IMR-90 (cell line): ENCODE measurements around the gene PTPRU. TPM values are rescaled to one million over a fixed set of nuclear protein-coding genes. Genes with fewer than 3 reads are reported as not detected.

Experiments used
- ATAC-seq: fragments of 200-7000 bp; cut with Tn5 transposase; 2 replicates; pipeline ENCODE4 v1.9.1; 2020; ENCODE audit warnings: low read depth, mild to moderate bottlenecking, moderate library complexity
- BruUV-seq: library from RNA; stranded (reverse); fragments of 400-500 nt; replicated peaks from 2 replicates; lab custom pipeline; 2021; lab: Mats Ljungman, UMichigan
- CTCF ChIA-PET: fragments of 300-600 bp; formaldehyde crosslinking; extraction: SDS; loops from one replicate; lab custom pipeline; 2021; ENCODE audit warnings: antibody characterized with exemption; lab: Yijun Ruan, JAX
- POLR2A ChIA-PET: fragments of 300-600 bp; sonication (Branson Sonifier 250); formaldehyde crosslinking; loops from one replicate; lab custom pipeline; 2022; ENCODE audit warnings: antibody characterized with exemption; ENCODE audit not compliant: unreplicated experiment; lab: Charles Lee
- DNase-seq: peaks from one replicate; pipeline ENCODE4 v3.0.0; 2013
- H2AFZ ChIP-seq: replicated peaks from 2 replicates; pipeline ENCODE3; 2013; ENCODE audit warnings: low read length, mild to moderate bottlenecking; ENCODE audit not compliant: poor library complexity
- H2AK5ac ChIP-seq: 2 replicates; pipeline ENCODE4 v1.6.1; 2013; ENCODE audit warnings: low read depth, low read length, inconsistent platforms
- H2AK9ac ChIP-seq: replicated peaks from 2 replicates; pipeline ENCODE3; 2013; ENCODE audit warnings: mild to moderate bottlenecking, low read depth, low read length, moderate library complexity; ENCODE audit not compliant: poor library complexity
- H2BK120ac ChIP-seq: 2 replicates; pipeline ENCODE4 v1.6.1; 2013; ENCODE audit warnings: low read depth, low read length, inconsistent platforms
- H2BK15ac ChIP-seq: 3 replicates; pipeline ENCODE4 v1.6.1; 2013; ENCODE audit warnings: low read depth, low read length, inconsistent platforms
- H2BK20ac ChIP-seq: 2 replicates; pipeline ENCODE4 v1.6.1; 2013; ENCODE audit warnings: low read depth, mild to moderate bottlenecking, inconsistent platforms, low read length, moderate library complexity
- H2BK5ac ChIP-seq: 2 replicates; pipeline ENCODE4 v1.6.1; 2013; ENCODE audit warnings: mild to moderate bottlenecking, low read depth, low read length, inconsistent platforms; ENCODE audit not compliant: poor library complexity, severe bottlenecking
- H3K14ac ChIP-seq: replicated peaks from 2 replicates; pipeline ENCODE4 v1.6.1; 2013; ENCODE audit warnings: low read depth, low read length, inconsistent platforms
- H3K18ac ChIP-seq: 2 replicates; pipeline ENCODE4 v1.6.1; 2013; ENCODE audit warnings: low read depth, low read length, control low read depth
- H3K23ac ChIP-seq: 2 replicates; pipeline ENCODE4 v1.6.1; 2013; ENCODE audit warnings: low read depth, low read length, inconsistent platforms
- H3K27ac ChIP-seq: 2 replicates; pipeline ENCODE4 v1.5.1; 2013; ENCODE audit warnings: mild to moderate bottlenecking, control low read depth, low read length; ENCODE audit not compliant: insufficient read depth
- H3K27me3 ChIP-seq: 2 replicates; pipeline ENCODE4 v1.6.1; 2013; ENCODE audit warnings: low read length; ENCODE audit not compliant: control insufficient read depth, insufficient read depth
- H3K36me3 ChIP-seq: 2 replicates; pipeline ENCODE4 v1.6.1; 2013; ENCODE audit warnings: low read length, mixed read lengths; ENCODE audit not compliant: control insufficient read depth, insufficient read depth
- H3K4ac ChIP-seq: 2 replicates; pipeline ENCODE4 v1.6.1; 2013; ENCODE audit warnings: low read depth, low read length, inconsistent platforms
- H3K4me1 ChIP-seq: 2 replicates; pipeline ENCODE4 v1.6.1; 2013; ENCODE audit warnings: low read length, mixed read lengths; ENCODE audit not compliant: control insufficient read depth, insufficient read depth
- H3K4me2 ChIP-seq: 2 replicates; pipeline ENCODE4 v1.6.1; 2013; ENCODE audit warnings: low read depth, mild to moderate bottlenecking, control low read depth, low read length, moderate library complexity
- H3K4me3 ChIP-seq: 2 replicates; pipeline ENCODE4 v1.5.1; 2013; ENCODE audit warnings: low read depth, mild to moderate bottlenecking, control low read depth, low read length, moderate library complexity; ENCODE audit not compliant: insufficient read depth
- H3K56ac ChIP-seq: 2 replicates; pipeline ENCODE4 v1.6.1; 2013; ENCODE audit warnings: low read length, inconsistent platforms; ENCODE audit not compliant: insufficient read depth; ENCODE audit errors: extremely low read depth
- H3K79me1 ChIP-seq, 2 experiments: 2 replicates each; pipeline ENCODE4 v1.6.1; 2013; ENCODE audit warnings: low read length in 2 of 2, inconsistent platforms in 1 of 2, low read depth in 1 of 2
- H3K9ac ChIP-seq: 2 replicates; pipeline ENCODE4 v1.6.1; 2013; ENCODE audit warnings: low read depth, low read length, control low read depth
- H3K9me1 ChIP-seq: 2 replicates; pipeline ENCODE4 v1.6.1; 2013; ENCODE audit warnings: low read length, inconsistent platforms; ENCODE audit not compliant: insufficient read depth
- H3K9me3 ChIP-seq: 2 replicates; pipeline ENCODE4 v1.6.1; 2013; ENCODE audit warnings: low read length; ENCODE audit not compliant: control insufficient read depth, insufficient read depth
- H4K20me1 ChIP-seq: 2 replicates; pipeline ENCODE4 v1.6.1; 2013; ENCODE audit warnings: low read length, inconsistent platforms; ENCODE audit not compliant: insufficient read depth
- H4K5ac ChIP-seq: 2 replicates; pipeline ENCODE4 v1.6.1; 2013; ENCODE audit warnings: mild to moderate bottlenecking, low read depth, low read length, control low read depth
- H4K8ac ChIP-seq, 2 experiments: 2 replicates each; pipeline ENCODE4 v1.6.1; 2013; ENCODE audit warnings: low read depth in 2 of 2, low read length in 2 of 2, control low read depth in 1 of 2, inconsistent platforms in 1 of 2
- H4K91ac ChIP-seq: 2 replicates; pipeline ENCODE4 v1.6.1; 2013; ENCODE audit warnings: low read depth, low read length, inconsistent platforms; ENCODE audit not compliant: insufficient read depth
- WGBS, 2 experiments: methylation state at CpG; one replicate each; pipeline versions ENCODE4 v1.1.5 to v1.1.7; 2013; ENCODE audit warnings: missing lambda C conversion rate in 2 of 2; ENCODE audit not compliant: insufficient read length in 1 of 2; ENCODE audit errors: extremely low coverage in 2 of 2; 5-methylcytosine and 5-hydroxymethylcytosine counted together
- dilution Hi-C: fragments of 300-500 bp; cut with HindIII; formaldehyde crosslinking; loops from one replicate; pipeline ENCODE4 v1.14.3; 2018; ENCODE audit warnings: low sequenced_read_pairs; ENCODE audit not compliant: unreplicated experiment
- in situ Hi-C: fragments of 300-500 bp; cut with MboI; formaldehyde crosslinking; loops from 3 replicates; pipeline ENCODE4 v1.14.3; 2019; ENCODE audit warnings: low sequenced_read_pairs, inconsistent platforms, mixed read lengths
- intact Hi-C: fragments of 100-400 bp; cut with micrococcal nuclease; formaldehyde crosslinking; loops from 2 replicates; pipeline ENCODE4 v1.10.0; 2022
- polyA plus RNA-seq, 3 experiments: library from polyadenylated mRNA; depleted of rRNA; stranded (reverse); fragments of >200 nt; gene quantifications; 2 replicates each; pipeline ENCODE4 v1.2.3, GENCODE V29; 2012; ENCODE audit warnings: low replicate concordance in 1 of 3
- total RNA-seq: library from RNA; depleted of rRNA; stranded (reverse); fragments of >200 nt; gene quantifications from 2 replicates; pipeline ENCODE4 v1.2.3, GENCODE V29; 2012
- TF ChIP-seq, protein P1 (sequence below): conservative IDR thresholded peaks from 2 replicates; pipeline ENCODE4 v1.5.1; 2012; ENCODE audit warnings: mild to moderate bottlenecking, low read depth, low read length, improper control_type of control experiment

Gene PTPRU
- total and polyA plus RNA-seq, 2 of the 4 experiments (the other 2 are of a cell fraction) = 7.0 to 10.7 TPM

DNA sequence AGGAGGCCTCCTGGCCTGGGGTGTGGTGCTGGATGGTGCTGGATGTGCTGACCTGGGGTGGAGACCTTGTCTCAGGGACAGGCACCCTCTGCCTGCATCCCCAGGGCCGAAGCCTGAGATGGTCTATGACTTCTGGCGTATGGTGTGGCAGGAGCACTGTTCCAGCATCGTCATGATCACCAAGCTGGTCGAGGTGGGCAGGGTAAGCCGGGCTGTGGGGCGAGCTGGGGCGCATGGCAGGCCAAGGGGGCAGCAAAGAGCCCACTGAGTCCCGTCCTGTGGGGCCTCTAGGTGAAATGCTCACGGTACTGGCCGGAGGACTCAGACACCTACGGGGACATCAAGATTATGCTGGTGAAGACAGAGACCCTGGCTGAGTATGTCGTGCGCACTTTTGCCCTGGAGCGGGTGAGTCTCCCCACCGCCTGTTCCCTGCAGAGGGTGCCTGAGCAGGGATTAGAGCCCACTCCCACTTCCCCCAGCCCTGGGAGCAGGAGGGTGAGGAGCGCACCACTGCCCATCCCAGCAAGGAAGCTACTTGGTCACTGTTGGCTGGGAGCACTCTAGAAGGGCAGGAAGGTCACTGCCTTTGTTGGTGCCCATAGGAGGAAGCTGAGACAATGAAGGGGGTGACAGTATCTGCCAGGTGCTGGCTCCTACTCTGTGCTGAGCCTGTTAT lies 75.2 kb downstream of the PTPRU start:
- H3K9ac ChIP-seq = no peak overlapping the region
- no peaks in the 10 kb centered on the region for H3K27me3 ChIP-seq
- no peak overlapping the region for H2AK9ac ChIP-seq
- H3K9me3 ChIP-seq = no peaks in the 10 kb centered on the region
- H2AK5ac ChIP-seq = no peak overlapping the region
- H4K20me1 ChIP-seq = no peaks in the 10 kb centered on the region
- POLR2A ChIA-PET = no interaction called here
- CTCF ChIA-PET = no interaction called here
- no peak overlapping the region for H3K4me2 ChIP-seq
- H4K5ac ChIP-seq = no peak overlapping the region
- H3K9me1 ChIP-seq = no peaks in the 10 kb centered on the region
- no peak overlapping the region for H3K27ac ChIP-seq
- no peak overlapping the region for H3K4me3 ChIP-seq
- H4K8ac ChIP-seq = no peak overlapping the region
- H3K4ac ChIP-seq = no peak overlapping the region
- no TSS peak for BruUV-seq
- TF ChIP-seq, protein P1, sequence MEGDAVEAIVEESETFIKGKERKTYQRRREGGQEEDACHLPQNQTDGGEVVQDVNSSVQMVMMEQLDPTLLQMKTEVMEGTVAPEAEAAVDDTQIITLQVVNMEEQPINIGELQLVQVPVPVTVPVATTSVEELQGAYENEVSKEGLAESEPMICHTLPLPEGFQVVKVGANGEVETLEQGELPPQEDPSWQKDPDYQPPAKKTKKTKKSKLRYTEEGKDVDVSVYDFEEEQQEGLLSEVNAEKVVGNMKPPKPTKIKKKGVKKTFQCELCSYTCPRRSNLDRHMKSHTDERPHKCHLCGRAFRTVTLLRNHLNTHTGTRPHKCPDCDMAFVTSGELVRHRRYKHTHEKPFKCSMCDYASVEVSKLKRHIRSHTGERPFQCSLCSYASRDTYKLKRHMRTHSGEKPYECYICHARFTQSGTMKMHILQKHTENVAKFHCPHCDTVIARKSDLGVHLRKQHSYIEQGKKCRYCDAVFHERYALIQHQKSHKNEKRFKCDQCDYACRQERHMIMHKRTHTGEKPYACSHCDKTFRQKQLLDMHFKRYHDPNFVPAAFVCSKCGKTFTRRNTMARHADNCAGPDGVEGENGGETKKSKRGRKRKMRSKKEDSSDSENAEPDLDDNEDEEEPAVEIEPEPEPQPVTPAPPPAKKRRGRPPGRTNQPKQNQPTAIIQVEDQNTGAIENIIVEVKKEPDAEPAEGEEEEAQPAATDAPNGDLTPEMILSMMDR = no peak
- no peak overlapping the region for H4K91ac ChIP-seq
- H2BK5ac ChIP-seq = no peak overlapping the region
- no peaks in the 10 kb centered on the region for H3K79me1 ChIP-seq
- no peak overlapping the region for H2BK15ac ChIP-seq
- DNase-seq (no peak), ATAC-seq (no peak)
- peaks cover 11% of the 10 kb centered on the region for H3K36me3 ChIP-seq
- intact Hi-C loops = no loop called here
- H2AFZ ChIP-seq = no peak overlapping the region
- no peak overlapping the region for H3K56ac ChIP-seq
- 92% methylated on average over 7 of the region's 16 CpGs; no CpG with 5 or more reads in 1 of the 2 experiments for WGBS, 2 experiments
- H2BK20ac ChIP-seq = no peak overlapping the region
- H3K14ac ChIP-seq = no peak overlapping the region
- in situ Hi-C loops = no loop called here
- no peak overlapping the region for H3K23ac ChIP-seq
- no peaks in the 10 kb centered on the region for H3K4me1 ChIP-seq
- H2BK120ac ChIP-seq = no peak overlapping the region
- dilution Hi-C loops = no loop called here
- no peak overlapping the region for H3K18ac ChIP-seq
